MM.1S (cell line): Measurements from ENCODE around the gene KCNJ6.

Experiments used
- DNase-seq: peaks from one replicate; pipeline ENCODE4 v3.0.0-alpha.2; 2015
- H2AFZ ChIP-seq: fragments of 300-600 bp; sonication (generic); 2 replicates; pipeline ENCODE4 v1.6.0; 2016; ENCODE audit warnings: antibody characterized with exemption, low read length
- H3F3A ChIP-seq: fragments of 300-600 bp; sonication (generic); 2 replicates; pipeline ENCODE4 v1.6.1; 2016; ENCODE audit warnings: mild to moderate bottlenecking, antibody characterized with exemption, low read length, moderate library complexity, mixed read lengths; ENCODE audit not compliant: insufficient read depth
- H3K27ac ChIP-seq: fragments of 300-600 bp; sonication (generic); 2 replicates; pipeline ENCODE4 v1.5.1; 2016; ENCODE audit warnings: mild to moderate bottlenecking, low read length
- H3K27me3 ChIP-seq: fragments of 300-600 bp; sonication (generic); replicated peaks from 2 replicates; pipeline ENCODE4 v1.6.0; 2016; ENCODE audit warnings: low read length; ENCODE audit not compliant: insufficient read depth
- H3K36me3 ChIP-seq: fragments of 300-600 bp; sonication (generic); replicated peaks from 2 replicates; pipeline ENCODE4 v1.6.1; 2016; ENCODE audit warnings: mild to moderate bottlenecking, low read length, mixed read lengths; ENCODE audit not compliant: insufficient read depth
- H3K4me1 ChIP-seq: fragments of 300-600 bp; sonication (generic); 2 replicates; pipeline ENCODE4 v1.6.1; 2016; ENCODE audit warnings: low read length, mixed read lengths
- H3K4me2 ChIP-seq: fragments of 300-600 bp; sonication (generic); 2 replicates; pipeline ENCODE4 v1.6.0; 2016; ENCODE audit warnings: low read depth, low read length
- H3K4me3 ChIP-seq: fragments of 300-600 bp; sonication (generic); 2 replicates; pipeline ENCODE4 v1.5.1; 2016; ENCODE audit warnings: low read length, mixed read lengths
- H3K79me2 ChIP-seq: fragments of 300-600 bp; sonication (generic); 2 replicates; pipeline ENCODE4 v1.6.1; 2016; ENCODE audit warnings: mixed run types, low read length, mixed read lengths
- H3K9ac ChIP-seq: fragments of 300-600 bp; sonication (generic); 2 replicates; pipeline ENCODE4 v1.6.1; 2016; ENCODE audit warnings: low read length, mixed read lengths
- H3K9me2 ChIP-seq: fragments of 300-600 bp; sonication (generic); replicated peaks from 2 replicates; pipeline ENCODE4 v1.6.1; 2016; ENCODE audit warnings: mild to moderate bottlenecking, low read length, mixed read lengths; ENCODE audit not compliant: insufficient read depth
- H3K9me3 ChIP-seq: fragments of 300-600 bp; sonication (generic); replicated peaks from 2 replicates; pipeline ENCODE4 v1.6.1; 2016; ENCODE audit warnings: mild to moderate bottlenecking, low read length, mixed read lengths; ENCODE audit not compliant: insufficient read depth
- H4K20me1 ChIP-seq: fragments of 300-600 bp; sonication (generic); 2 replicates; pipeline ENCODE4 v1.6.1; 2016; ENCODE audit warnings: mild to moderate bottlenecking, low read length, moderate library complexity, mixed read lengths; ENCODE audit not compliant: insufficient read depth
- EZH2 ChIP-seq: fragments of 300-600 bp; sonication (generic); optimal IDR thresholded peaks from 2 replicates; pipeline ENCODE3; 2017; ENCODE audit warnings: low read depth, mild to moderate bottlenecking, antibody characterized with exemption, low read length, mixed read lengths
- EZH2phosphoT487 ChIP-seq: fragments of 300-600 bp; sonication (generic); IDR thresholded peaks from 2 replicates; pipeline ENCODE4 v1.6.1; 2018; ENCODE audit warnings: antibody characterized with exemption, low read length
- TF ChIP-seq, protein P1 (sequence below): fragments of 300-600 bp; sonication (generic); IDR thresholded peaks from 2 replicates; pipeline ENCODE4 v1.5.1; 2016; ENCODE audit warnings: antibody characterized with exemption, low read length, mixed read lengths

KCNJ6 gene

DNA sequence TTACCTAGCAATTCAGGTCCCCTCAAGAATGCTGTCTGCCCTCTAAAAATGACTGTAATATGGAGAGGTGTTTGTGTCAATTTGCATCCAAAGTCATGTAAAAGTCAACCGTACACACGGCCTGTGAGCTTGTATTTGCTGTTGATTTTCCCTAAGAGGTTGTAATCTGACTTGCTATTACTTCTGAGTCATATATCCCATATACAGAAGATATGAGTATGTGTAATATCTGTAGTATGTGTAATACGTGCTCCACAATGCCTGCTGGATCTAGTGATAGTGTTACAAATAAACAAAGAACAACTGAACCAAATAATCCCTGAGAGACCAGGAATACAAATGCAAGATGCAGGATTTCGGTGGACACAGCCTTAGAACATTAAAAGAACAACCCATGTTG lies 1.4 kb upstream of the KCNJ6 start:
- H3K9ac ChIP-seq = no peak overlapping the region
- TF ChIP-seq, protein P1, sequence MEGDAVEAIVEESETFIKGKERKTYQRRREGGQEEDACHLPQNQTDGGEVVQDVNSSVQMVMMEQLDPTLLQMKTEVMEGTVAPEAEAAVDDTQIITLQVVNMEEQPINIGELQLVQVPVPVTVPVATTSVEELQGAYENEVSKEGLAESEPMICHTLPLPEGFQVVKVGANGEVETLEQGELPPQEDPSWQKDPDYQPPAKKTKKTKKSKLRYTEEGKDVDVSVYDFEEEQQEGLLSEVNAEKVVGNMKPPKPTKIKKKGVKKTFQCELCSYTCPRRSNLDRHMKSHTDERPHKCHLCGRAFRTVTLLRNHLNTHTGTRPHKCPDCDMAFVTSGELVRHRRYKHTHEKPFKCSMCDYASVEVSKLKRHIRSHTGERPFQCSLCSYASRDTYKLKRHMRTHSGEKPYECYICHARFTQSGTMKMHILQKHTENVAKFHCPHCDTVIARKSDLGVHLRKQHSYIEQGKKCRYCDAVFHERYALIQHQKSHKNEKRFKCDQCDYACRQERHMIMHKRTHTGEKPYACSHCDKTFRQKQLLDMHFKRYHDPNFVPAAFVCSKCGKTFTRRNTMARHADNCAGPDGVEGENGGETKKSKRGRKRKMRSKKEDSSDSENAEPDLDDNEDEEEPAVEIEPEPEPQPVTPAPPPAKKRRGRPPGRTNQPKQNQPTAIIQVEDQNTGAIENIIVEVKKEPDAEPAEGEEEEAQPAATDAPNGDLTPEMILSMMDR = no peak
- no peak for TF ChIP-seq EZH2
- TF ChIP-seq EZH2phosphoT487 = no peak
- no peak overlapping the region for H3K4me2 ChIP-seq
- H3F3A ChIP-seq = no peaks in the 10 kb centered on the region
- no peaks in the 10 kb centered on the region for H3K9me2 ChIP-seq
- H3K4me1 ChIP-seq = no peaks in the 10 kb centered on the region
- no peak overlapping the region for H2AFZ ChIP-seq
- no peak overlapping the region for H3K4me3 ChIP-seq
- H3K36me3 ChIP-seq = no peaks in the 10 kb centered on the region
- no peaks in the 10 kb centered on the region for H3K79me2 ChIP-seq
- no peaks in the 10 kb centered on the region for H3K9me3 ChIP-seq
- H3K27me3 ChIP-seq = peaks cover 12% of the 10 kb centered on the region; the same call in 1 of the 2 replicates
- no peaks in the 10 kb centered on the region for H4K20me1 ChIP-seq
- H3K27ac ChIP-seq = no peak overlapping the region
- no peak for DNase-seq

DNA sequence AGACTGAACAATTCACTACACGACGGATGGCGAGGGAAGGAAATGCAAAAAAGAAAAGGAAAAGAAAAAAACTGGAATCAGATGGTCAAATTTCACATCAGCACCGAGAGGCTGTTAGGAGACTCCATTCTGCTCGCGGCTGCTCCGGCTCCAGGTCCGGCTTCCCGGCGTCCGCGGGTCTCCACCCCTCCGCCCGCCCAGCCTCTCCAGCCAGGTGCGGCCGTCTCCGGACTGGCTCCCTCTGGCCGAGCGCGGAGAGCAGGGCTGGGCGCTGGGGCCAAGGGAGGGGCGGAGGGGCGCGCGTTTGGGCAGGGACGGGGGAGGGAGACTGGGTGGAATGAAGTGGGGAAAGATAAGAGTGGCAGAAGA lies 332 bp downstream of the KCNJ6 start:
- H3K4me1 ChIP-seq = no peaks in the 10 kb centered on the region
- no peak overlapping the region for H3K9ac ChIP-seq
- no peaks in the 10 kb centered on the region for H3F3A ChIP-seq
- peak overlapping the region; percentile 5; the same call in 1 of the 2 replicates for H3K4me2 ChIP-seq
- H3K36me3 ChIP-seq = no peaks in the 10 kb centered on the region
- H2AFZ ChIP-seq = no peak overlapping the region
- no peak overlapping the region for H3K4me3 ChIP-seq
- peaks cover 12% of the 10 kb centered on the region; the same call in 1 of the 2 replicates for H3K27me3 ChIP-seq
- no peaks in the 10 kb centered on the region for H4K20me1 ChIP-seq
- TF ChIP-seq, protein P1 = no peak
- TF ChIP-seq EZH2phosphoT487 (no peak), EZH2 (no peak)
- H3K9me3 ChIP-seq = no peaks in the 10 kb centered on the region
- H3K9me2 ChIP-seq = no peaks in the 10 kb centered on the region
- no peak overlapping the region for H3K27ac ChIP-seq
- no peak for DNase-seq
- no peaks in the 10 kb centered on the region for H3K79me2 ChIP-seq

DNA sequence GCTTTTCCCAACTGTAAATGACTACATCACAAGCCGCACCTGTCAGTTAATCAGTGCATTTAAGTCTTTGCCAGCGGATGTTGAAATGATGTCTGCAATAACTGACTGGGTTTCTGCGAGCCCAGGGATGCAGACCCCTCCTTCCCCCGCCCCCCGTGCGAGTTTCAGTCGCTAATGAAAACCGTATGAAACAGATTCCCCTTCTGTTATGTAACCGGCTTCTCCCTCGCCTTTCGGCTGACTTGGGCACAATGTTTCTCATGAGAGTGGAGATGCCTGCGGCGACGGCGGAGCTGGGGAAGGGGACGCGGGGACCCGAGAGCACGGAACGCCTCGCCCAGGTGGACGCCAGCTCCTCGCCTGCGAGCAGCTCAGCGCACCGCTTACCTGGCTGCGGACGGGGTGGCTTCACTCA lies 753 bp downstream of the KCNJ6 start:
- H3K9ac ChIP-seq = no peak overlapping the region
- H3K4me1 ChIP-seq = no peaks in the 10 kb centered on the region
- H3F3A ChIP-seq = no peaks in the 10 kb centered on the region
- no peaks in the 10 kb centered on the region for H3K9me2 ChIP-seq
- DNase-seq = no peak
- no peak overlapping the region for H2AFZ ChIP-seq
- H3K27ac ChIP-seq = no peak overlapping the region
- no peaks in the 10 kb centered on the region for H3K9me3 ChIP-seq
- H4K20me1 ChIP-seq = no peaks in the 10 kb centered on the region
- H3K4me3 ChIP-seq = no peak overlapping the region
- H3K27me3 ChIP-seq = peaks cover 12% of the 10 kb centered on the region; the same call in 1 of the 2 replicates
- H3K79me2 ChIP-seq = no peaks in the 10 kb centered on the region
- TF ChIP-seq EZH2phosphoT487 (no peak), EZH2 (no peak)
- TF ChIP-seq, protein P1 = no peak
- H3K4me2 ChIP-seq = peak overlapping the region; percentile 5; the same call in 1 of the 2 replicates
- no peaks in the 10 kb centered on the region for H3K36me3 ChIP-seq
